ENCODE data around the gene ZFYVE28.
"Not testable (repeated sequence)": the region's sequence is repeated elsewhere in the genome, so short reads cannot be mapped to it uniquely, and the experiment has no call there.

The ZFYVE28 gene

DNA sequence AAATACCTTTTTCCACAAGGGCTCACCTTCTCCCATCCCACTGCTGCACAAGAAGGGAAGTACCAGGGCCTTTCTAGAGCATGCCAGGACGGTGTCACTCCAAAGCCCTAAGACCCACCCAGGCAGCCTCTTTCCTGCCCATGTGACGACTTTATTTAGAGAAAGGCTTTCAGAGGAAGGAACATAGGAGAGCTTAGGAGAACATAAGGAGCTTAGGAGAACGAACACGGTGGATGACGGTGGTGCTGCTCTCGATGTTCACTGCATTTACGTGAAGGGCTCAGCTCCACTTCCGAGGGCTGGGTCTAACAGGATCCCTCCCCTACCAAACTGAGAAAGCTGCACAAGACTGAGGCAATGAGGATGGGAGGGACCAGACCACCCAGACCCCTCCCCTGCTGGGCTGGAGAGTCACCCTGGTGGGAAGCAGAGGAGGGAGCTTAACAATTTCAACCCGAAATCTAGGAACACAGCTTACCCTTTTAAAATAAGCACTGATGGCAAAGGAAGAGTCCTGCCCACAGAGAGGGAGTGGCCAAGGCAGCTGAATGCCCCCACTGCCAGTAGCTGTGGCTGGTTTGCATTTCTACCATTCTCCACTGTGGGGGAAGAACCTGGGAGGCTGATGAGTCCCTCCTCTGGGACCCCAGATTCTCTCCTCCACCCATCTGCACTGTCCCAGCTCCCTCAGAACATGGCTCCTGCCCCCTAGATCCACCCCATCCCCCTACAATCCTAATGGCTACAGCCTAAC, 29.8 kb downstream of the ZFYVE28 start:
- DNase-seq = no peak

DNA sequence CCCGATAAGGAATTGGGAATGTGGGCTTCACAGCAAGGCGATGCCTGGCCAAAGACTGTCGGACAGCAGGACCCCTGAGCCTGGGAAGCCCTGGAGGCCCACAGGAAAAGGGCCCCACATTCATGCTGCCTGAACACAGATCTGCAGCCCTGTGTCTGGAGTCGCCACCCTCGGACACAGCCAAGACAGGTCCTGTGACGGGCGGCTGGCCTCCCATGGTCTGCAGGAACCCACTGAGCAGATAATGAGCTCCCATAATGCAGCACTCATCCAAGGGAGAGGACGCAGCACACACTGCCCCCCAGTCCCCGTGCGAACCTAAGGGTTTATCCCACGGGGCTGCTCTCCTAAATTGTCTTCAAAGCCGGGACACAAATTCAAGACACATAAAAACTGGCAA, 30.6 kb downstream of the ZFYVE28 start:
- DNase-seq = no peak

- no peak for DNase-seq
These were observed 31.2 kb downstream of the ZFYVE28 start for GRCh38 chr4:2387218-2387617.

DNA sequence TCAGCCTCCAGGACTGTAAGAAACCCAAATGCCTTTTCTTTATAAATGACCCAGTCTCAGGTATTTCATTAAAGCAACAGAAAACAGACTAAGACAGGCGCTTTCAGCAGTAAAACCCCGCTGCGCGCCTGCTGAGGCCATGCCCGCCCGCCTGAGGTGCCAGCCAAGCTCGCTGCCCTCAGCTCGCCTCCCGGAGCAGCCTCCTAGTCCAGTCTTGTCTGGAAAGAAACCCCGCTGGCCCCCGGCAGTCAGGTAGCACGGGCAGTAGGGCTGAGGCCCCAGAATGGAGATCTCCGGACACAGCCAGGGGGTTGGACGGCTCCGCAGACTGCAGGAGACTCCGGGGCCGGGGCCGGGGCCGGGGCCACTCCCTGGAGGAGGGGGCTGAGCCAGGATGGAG, 31.7 kb downstream of the ZFYVE28 start:
- DNase-seq = no peak

GRCh38 chr4:2385516-2385915, 32.9 kb downstream of the ZFYVE28 start:
- no peak for DNase-seq

DNA sequence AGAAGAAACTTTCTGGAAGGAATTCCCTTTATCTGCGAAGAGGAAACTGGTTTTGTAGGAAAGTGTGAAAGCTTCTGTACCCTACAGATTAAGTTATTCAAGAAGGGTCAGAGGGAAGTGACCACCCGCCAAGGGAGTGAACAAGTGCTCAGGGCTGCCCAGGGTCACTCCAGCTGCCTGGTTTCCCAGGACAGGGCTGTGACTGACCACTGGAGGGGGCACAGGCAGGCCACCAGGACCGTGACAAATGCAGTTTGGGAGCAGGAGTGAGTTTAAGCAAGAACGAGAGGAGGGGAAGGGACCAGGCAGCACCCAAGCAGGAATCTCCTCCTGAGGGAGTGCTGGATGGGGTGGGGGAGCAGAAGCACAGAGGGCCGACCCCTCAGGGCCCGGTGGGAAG, 34.2 kb downstream of the ZFYVE28 start:
- DNase-seq = no peak

GRCh38 chr4:2383760-2384159, 34.7 kb downstream of the ZFYVE28 start:
- DNase-seq = no peak

GRCh38 chr4:2383220-2383631, 35.2 kb downstream of the ZFYVE28 start:
- not testable (repeated sequence) for DNase-seq

- not testable (repeated sequence) for DNase-seq
These were observed 35.7 kb downstream of the ZFYVE28 start for GRCh38 chr4:2382769-2383202.

DNA sequence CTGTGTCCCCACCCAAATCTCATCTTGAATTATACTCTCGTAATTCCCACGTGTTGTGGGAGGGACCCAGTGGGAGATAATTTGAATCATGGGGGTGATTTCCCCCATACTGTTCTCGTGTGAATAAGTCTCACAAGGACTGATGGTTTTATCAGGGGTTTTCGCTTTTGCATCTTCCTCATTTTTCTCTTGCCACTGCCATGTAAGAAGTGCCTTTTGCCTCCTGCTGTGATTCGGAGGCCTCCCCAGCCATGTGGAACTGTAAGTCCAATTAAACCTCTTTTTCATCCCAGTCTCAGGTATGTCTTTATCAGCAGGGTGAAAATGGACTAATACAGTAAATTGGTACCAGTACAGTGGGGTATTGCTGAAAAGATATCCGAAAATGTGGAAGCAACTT, 37.9 kb downstream of the ZFYVE28 start:
- DNase-seq = not testable (repeated sequence)

GRCh38 chr4:2378898-2379297, 39.5 kb downstream of the ZFYVE28 start:
- DNase-seq = no peak

DNA sequence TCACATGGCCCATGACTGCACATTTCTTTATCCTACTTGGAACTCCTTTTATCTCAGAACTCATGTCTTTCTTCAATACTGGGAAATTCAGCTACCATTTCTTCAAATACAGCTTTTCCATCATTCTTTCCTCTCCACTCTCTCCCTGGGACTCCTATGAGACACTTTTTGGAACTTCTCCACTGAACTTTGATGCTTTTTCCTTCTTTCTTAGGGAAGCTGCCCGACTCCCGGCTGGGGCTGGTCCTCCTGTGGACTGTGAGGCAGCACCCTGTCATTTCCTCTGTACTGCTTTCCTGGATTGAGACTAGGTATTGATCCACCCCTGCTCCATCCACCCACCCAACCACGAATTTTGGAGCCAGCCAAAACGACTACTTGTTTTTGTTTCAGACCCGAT, 40.0 kb downstream of the ZFYVE28 start:
- no peak for DNase-seq

GRCh38 chr4:2377241-2377640, 41.2 kb downstream of the ZFYVE28 start:
- no peak for DNase-seq

- no peak for DNase-seq
These were observed 43.0 kb downstream of the ZFYVE28 start for GRCh38 chr4:2375427-2375826.

- no peak for DNase-seq
These were observed 44.9 kb downstream of the ZFYVE28 start for GRCh38 chr4:2373532-2373931.

DNA sequence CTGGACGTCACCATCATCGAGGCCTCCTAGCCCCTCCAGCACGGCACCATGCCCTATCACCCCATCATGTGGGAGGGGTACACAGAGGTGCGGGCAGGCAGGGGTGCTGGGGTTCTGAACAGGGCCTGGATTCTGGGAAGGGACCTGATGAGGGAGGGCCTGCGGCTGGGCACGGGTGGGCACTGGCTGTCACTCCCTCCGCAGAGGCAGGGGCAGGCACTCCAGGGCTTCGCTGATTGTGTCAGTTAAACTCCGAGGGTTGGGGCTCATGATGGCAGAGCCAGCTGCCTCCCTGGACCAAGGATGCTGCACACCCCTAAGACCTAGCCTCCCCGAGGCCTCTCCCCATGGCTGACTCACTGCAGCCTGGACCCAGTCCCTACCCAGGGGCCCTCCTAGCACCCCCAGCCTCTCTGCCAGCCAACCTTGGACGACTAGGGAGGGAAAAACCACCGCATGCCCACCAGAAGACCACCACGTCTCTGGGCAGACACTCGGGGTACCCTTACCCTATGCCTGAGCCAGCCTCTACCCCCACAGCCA, 45.9 kb downstream of the ZFYVE28 start:
- DNase-seq = no peak

GRCh38 chr4:2371765-2372487, 46.5 kb downstream of the ZFYVE28 start:
- DNase-seq = no peak

DNA sequence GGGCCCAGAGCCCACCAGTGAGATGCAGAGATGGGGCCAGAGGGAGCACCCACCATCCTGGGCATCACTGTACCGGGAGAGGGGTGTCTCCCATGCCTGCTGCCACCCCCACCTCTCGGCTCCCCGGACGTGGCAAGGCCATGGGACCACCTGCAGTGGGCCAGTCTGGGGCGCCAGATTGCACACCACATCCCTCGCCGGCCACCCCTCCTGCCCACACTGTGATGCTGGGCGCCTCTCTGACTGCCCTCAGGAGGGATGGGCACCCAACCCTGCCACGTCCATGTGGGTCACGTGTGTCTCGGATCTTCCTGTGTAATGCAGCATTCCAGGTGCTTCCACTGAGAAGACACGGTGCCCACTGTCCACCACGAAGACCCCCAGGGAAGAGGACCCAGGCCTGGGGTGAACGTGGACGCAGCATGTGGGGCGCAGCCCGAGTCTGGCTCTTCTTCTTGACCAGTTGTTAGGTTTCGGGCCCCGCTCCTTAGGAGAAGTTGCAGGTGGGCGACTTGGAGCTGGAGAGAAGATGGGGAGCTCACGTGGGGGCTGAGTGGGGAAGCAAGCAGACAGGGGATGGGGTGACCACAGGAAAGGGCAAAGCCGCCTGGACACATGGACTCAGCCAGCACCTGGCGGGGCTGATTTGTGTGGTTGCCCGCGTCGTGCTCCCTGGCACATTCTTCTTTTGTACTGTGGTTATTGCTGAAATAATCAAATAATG, 47.7 kb downstream of the ZFYVE28 start:
- DNase-seq = no peak

DNA sequence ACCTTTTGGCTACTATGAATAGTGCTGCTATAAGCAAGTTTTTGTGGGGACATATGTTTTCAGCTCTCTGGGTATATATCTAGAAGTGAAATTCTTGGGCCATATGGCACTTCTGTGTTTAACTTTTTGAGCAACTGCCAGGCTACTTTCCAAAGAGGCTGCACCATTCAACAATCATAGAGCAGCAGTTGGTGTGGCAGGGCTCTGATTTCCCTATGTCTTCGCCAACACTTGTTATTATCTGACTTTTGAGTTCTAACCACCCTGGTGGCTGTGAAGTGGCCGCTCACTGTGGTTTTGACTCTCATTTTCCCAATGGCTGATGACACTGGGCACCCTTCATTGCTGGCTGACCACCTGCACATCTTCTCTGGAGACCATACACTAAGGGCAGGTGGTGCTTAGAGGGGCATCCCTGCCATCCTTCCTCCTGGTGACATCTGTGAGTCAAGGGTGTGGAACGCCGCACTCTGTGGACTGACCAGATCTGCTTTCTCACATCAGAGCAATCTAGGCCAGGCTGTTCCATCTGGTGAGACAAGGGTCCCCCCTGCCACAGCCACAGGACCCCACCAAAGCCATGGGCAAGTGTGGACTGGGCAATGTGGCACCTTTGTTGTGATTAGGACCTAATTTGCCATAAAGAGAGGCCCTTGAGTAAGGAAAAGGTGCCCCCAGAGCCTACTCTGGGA, 49.6 kb downstream of the ZFYVE28 start:
- DNase-seq = no peak

DNA sequence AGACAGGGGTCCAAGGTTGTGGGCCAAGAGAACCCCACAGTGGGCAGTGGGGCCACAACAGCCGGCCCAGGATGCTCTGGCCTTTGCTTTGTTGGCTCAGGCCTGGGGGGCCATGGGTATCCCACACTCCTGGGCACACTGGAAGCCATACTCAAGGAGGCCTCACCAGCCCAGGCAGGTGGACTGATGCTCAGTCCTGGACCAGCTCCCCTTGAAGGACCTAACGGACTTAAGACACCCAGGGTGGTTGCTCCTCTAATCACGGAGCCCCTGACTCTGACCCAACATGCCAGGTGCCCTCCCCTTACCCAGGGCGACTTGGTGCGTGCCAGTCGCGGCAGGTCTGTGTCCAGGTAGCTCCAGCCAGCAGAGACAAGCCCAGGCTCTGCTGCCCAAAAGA, 50.8 kb downstream of the ZFYVE28 start:
- no peak for DNase-seq

DNA sequence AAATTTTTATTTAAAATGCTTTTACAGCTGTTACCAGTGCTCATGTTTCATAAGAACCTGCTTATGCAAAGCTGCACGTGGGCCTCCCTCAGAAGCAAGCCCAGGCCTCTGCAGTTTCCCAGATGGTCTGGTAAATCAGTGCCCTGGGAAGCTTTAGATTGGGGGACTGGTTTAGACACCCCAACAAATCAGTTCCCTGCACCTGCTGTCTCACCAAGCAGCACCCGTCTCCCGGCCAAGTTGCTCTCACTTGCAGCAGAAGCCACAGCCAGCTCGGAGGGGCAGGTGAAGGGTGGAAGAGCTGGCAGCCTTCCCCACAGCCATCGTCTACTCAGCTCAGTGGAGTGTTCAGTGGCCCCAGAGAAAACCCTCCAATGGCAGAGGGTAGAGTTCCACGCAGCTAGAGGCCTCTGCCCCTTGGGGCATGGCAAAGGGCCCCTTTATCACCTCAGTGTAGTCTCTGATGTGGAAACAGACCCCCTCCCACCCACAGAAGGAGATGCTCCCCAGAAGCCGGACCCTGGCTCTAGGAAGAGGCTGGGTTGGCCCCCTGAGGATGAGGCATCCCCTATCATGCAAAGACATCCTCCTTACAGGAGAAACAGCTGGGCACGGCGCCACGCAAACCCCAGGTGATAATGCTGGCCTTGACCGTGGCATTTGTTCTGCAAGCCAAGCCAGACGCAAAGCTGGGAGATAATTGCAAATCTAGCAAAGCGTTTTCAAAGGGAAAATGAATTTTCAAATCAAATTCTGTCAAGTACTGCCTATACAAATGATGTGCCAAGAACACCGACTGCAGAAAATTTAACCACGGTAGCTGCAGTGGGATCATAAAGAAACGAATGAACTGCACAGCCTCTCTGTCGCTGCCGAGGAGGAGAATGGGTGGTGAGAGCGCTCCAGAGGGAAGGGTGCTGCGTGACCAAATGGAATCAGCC, 51.9 kb downstream of the ZFYVE28 start:
- DNase-seq = no peak

GRCh38 chr4:2365913-2366210, 52.6 kb downstream of the ZFYVE28 start:
- no peak for DNase-seq

All from Kasumi-1 (cell line).